HG03460 (cell line): ENCODE results near the gene ELAVL1.
"Not testable (repeated sequence)": the region's sequence is repeated elsewhere in the genome, so short reads cannot be mapped to it uniquely, and the experiment has no call there.

Experiments used
- ATAC-seq: cut with Tn5 transposase; IDR thresholded peaks from one replicate; pipeline ENCODE4 v1.9.1; 2021; ENCODE audit not compliant: unreplicated experiment

ELAVL1 gene

DNA sequence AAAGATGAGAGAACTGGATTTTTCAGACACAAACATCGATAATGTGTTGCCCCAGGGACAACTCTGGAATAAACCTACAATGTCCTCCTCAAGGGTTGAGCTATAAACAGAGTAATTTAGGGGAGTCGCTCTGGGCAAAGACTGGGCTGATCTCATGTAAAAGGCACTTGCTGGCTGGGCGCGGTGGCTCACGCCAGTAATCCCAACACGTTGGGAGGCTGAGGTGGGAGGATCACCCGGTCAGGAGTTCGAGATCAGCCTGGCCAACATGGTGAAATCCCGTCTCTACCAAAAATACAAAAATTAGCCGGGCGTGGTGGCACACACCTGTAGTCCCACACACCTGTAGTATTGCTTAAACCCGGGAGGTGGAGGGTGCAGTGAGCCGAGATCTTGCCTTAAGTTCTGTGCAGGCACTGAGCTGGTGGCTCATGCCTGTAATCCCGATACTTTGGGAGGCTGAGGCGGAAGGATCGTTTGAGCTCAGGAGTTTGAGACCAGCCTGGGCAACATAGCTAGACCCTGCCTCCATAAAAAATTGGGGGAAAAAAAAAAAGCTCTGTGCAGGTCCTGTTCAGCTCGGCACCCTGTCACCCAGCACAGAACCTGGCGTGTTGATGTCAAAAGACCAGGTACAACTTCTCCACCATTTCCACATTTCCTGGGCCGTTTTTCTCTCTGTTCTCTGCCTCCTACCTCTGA lies 63.4 kb downstream of the ELAVL1 start:
- no peak for ATAC-seq

GRCh38 chr19:7940841-7941240 lies 64.6 kb downstream of the ELAVL1 start:
- ATAC-seq, result no peak

- no peak for ATAC-seq
Observed at GRCh38 chr19:7934766-7935165, 70.7 kb downstream of the ELAVL1 start.

GRCh38 chr19:7933828-7934725 lies 71.4 kb downstream of the ELAVL1 start:
- no peak for ATAC-seq

- no peak for ATAC-seq
Observed at GRCh38 chr19:7933411-7933810, 72.0 kb downstream of the ELAVL1 start.

GRCh38 chr19:7932930-7933300 lies 72.5 kb downstream of the ELAVL1 start:
- no peak for ATAC-seq

DNA sequence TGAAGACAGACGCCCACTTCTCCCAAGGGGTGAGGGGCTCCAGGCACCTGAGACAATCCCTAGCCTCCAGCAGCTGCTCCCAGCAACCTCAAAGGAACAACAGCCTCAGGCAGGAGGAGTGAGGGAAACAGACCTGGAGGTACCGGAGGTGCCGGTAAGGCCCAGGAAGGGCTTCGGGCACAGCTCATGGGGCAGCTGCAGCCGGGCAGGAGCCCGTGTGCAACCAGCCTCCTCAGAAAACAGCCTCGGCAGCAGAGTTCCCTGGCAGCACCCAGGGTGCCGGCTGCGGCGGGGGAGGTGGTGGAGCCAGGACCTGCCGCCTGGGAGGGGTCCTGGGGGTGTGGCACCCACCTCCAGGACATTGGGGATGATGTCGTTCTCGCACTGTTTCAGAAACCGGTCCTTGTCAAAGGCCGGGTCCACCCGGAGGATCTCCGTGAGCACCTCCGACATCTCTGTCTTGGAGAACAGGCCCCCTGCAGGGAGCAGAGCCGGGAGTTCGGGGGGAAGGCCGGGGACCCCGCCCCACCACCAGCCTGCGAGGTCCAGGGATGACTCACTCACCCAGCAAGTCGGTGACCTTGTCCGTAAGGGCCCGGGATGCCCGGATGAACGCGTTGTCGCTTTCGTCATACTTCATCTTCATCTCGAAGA lies 73.0 kb downstream of the ELAVL1 start:
- ATAC-seq, result no peak

GRCh38 chr19:7931221-7932061 lies 74.0 kb downstream of the ELAVL1 start:
- no peak for ATAC-seq

- no peak for ATAC-seq
Observed at GRCh38 chr19:7930765-7931164, 74.7 kb downstream of the ELAVL1 start.

- ATAC-seq, result not testable (repeated sequence)
Observed at GRCh38 chr19:7930030-7930429, 75.4 kb downstream of the ELAVL1 start.

DNA sequence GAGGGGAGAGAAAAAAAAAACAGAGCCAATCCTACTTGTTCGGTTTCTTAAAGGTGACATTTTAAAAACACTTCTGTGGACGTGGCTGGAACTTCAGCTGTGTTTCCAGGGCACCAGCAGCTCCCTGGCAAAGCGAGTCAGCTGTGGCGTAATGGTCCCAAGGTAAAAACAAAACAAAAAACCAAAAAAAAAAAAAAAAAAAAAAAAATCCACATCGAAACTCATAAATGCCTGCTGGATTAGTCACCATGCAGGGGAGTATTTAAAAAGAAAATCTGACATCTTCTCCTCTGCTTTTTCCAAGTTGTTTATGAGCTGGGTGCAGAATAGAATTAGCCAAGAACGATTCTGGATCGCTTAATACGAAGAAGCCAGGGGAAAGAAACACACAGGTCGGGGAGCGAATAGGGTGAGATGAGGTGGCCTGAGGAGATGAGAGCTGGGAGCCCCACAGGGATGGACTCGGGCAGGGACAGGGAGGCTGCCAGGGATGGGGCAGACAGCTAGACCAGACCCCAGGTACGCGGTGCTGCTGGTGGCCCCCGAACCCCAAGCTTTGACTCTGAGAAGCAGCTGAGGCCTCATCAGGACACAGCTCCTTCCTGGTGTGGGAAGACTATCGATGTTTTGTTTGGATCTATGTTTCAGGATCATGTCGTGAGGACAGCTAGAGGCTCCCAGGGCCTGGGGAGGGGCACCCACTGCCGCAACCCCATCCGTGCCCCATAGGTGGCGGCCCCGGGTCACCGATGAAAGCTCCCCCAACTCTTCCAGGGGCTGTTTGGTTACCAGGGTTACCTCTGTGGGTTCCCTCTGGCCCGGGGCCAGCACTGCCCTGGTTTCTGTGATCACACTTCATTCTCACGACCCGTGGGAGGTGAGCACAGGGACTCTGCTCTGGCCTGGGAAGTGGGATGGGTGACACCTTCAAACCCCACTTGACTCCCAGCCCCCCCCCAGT lies 76.4 kb downstream of the ELAVL1 start:
- ATAC-seq, result no peak

- no peak for ATAC-seq
Observed at GRCh38 chr19:7928334-7928706, 77.1 kb downstream of the ELAVL1 start.

DNA sequence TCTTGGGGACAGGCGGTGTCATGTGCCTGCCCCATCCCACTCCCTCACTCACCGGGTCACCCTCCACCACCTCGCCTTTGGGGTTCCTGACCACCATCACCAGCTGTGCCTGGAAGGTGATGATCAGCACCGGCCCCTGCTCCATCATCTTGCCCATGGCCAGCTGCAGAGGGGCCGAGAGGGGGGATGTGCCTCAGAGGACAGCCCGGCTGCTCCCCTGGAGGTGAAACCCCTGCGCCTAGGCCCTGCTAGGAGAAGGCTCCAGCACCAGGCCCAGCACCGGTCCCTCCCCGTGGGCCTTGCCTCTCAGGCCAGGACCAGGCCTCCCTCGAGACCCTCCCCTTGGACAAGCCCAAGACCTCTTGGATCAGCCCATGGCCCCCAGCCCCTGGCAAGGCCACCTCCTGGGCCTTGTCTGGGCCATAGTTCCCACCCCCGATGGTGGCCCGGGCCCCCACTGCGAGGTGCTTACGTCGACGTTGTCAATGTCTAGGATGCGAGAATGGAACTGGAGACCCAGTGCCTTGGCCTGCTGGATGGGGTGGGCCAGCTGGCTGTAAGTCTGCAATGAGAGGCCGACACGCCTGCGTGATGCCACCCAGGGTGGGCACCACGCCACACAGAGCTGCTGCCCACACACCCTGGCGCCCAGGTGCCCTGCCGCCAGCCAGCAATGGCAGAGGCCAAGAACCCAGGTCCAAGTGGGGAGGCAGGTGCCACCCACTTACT lies 77.7 kb downstream of the ELAVL1 start:
- ATAC-seq, result no peak

- ATAC-seq, result no peak
Observed at GRCh38 chr19:7926727-7927604, 78.5 kb downstream of the ELAVL1 start.

DNA sequence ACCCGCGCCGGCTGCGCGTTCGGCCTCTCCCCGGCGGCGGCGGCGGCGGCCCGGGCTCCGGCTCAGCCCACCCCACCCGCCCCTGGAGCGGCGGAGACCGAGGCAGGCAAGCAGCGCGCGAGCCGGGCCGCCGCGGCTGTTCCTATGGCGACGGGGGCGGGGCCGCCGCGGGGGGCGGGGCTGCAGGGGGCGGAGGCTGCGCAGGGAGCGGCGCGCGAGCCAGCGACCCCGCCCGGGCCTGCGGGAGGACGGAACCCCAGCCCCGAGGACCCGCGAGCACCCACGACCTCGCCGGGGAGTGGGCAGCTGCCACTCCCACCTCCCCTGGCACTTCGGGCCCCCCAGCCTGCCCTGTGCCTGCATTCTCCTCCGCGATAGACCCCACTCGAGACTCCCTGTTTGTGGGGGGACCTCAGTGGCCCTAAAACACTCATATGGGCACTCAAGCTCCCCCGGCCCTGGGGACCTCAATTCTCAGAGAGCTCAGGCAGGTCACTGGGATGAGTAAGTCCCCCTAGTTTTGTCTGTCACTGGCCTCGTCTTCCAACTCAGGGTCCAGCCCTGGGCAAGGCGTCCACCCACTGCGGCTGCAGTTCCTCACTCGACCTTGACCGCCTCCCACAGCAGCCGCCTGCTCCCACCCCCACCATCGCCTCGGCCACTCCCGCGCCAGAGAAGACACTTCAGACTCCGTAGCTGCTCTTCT lies 79.3 kb downstream of the ELAVL1 start, which contains the start of gene CTXN1:
TSS of gene CTXN1 (minus strand) at position 115 of the 706 bp plus-strand sequence. CDS start 597 bp downstream, outside the sequence.
- ATAC-seq, result no peak

DNA sequence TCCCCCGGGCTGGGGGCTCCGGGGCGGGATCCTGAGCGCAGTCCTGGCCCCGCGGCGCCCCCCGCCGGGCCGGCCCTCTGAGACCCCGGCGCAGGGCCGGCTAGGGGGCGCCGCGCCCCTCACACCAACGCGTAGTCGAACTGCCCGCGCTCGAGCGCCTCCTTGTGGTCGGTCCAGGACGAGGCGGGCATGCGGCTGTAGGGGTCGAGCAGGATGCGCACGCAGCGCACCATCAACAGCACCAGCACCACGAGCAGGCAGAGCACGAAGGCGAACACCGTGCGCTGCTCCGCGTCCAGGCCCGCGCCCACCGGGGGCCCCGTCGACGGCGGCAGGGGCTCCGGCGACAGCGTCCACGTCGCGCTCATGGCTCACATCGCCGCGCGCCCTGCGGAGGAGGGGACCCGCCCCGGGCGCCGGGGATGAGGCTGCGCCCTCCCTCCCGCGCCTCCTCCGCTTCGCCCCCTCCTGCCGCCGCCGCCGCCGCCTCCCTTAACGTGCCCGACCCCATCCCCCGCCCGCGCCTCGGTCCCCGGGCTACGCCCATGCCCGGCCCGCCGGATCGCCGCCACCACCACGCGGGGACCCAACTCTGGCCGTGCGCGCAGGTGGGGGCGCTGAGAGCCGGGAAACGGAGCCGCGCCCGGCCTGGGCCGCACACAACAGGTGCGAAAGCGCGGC lies 80.1 kb downstream of the ELAVL1 start:
- no peak for ATAC-seq

GRCh38 chr19:7924651-7925170 lies 80.7 kb downstream of the ELAVL1 start:
- no peak for ATAC-seq
